HG02884 (cell line): ENCODE results near the gene STK24.

Experiments used
- ATAC-seq: cut with Tn5 transposase; IDR thresholded peaks from one replicate; pipeline ENCODE4 v1.9.1; 2021; ENCODE audit warnings: mild to moderate bottlenecking, moderate library complexity; ENCODE audit not compliant: unreplicated experiment

Gene STK24

GRCh38 chr13:98535501-98536354 is 41.2 kb downstream of the STK24 start:
- ATAC-seq, result no peak

- no peak for ATAC-seq
Measured at GRCh38 chr13:98534821-98535220, 42.1 kb downstream of the STK24 start.

- no peak for ATAC-seq
Measured at GRCh38 chr13:98533912-98534311, 43.0 kb downstream of the STK24 start.

- no peak for ATAC-seq
Measured at GRCh38 chr13:98532254-98532653, 44.7 kb downstream of the STK24 start.

DNA sequence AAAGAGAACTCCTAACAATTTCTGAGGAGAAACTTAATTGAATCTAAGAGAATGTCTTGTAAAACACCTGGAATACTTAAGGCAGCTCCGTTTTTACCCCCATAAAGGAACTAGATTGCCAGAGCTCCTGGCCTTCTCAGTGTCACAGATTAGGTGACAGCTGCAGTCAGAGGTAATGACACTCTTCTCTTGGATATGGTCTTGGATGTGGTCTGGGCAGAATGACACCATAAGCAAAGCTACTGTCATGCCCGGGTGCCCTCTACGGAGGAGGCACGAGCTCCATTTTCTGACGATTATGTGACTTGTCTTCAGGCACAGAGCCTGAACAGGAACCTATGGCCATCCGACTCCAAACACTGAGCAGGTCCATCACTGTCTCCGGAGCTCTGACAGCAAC is 46.7 kb downstream of the STK24 start:
- no peak for ATAC-seq

DNA sequence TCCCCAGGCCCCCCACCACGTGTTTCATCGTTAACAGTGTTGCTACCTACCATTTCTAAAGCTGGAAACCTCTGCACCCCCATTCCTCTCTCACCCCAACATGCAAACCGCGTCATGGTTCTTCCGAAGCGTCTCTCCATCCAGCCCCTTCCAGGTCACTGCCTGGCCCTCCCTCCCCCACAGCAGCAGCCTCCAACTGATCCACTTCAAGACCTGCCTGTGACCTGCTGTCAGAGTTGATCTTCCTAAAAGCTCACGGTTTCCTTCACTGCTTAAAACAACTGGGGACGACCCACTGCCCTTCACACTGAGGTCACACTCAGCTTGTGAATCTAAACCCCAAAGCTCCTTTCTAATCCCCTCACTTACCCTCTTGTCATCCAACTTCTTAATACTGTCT is 47.7 kb downstream of the STK24 start:
- no peak for ATAC-seq

DNA sequence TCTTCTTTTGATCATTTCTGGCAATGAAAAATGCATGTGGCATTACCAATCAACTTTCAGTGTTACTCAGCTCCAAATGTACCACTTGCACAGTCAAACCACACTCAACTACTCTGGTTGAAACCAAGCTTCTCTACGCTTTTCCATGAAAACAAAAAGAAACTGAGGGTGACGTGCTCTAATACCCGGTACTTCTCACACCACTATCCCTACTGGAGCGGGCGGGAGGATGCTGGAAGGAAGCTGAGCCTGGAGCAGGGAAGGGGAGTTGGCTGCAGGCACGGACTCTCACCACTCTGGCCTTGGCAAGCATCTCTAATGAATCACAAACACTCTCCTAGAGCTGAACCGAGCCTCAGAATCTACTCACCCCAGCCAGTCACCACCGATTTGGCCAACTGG is 48.2 kb downstream of the STK24 start:
- ATAC-seq, result no peak

DNA sequence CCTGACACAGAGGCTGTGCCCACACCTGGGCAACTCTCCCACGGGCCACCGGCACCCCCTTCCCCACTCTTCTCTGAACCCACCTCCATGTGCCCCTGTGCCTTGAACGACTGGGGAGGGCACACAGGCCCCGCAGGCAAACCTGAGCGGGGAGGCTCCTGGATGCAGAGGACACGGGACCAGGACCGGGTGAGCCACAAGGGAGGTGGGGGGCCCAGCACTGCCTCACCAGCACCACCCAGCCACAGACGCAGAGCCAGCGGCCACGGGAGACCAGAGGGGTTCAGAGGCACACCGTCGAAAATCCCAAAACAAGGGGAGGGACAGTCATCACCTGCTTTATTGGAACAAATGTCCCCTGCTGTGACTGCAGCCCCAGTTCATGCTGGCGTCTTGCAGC is 49.4 kb downstream of the STK24 start:
- ATAC-seq, result no peak

DNA sequence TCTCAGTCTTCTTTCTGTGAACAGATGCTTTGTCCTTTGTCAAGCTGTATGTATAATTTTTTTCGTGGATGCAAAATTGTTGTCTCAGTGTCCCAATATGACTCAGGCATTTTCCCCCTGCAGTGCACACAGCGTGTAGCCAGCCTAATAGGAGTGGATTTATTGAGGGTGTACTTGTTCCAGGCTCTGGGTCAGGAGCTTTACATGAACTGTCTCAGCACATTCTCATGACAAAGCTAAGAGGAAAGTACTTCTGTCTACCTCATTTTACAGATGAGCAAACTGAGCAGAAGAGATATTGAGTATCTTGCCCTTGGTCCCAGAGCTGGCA is 50.8 kb downstream of the STK24 start:
- peak; percentile 46 for ATAC-seq

GRCh38 chr13:98525456-98526181 is 51.3 kb downstream of the STK24 start:
- ATAC-seq, result peak; percentile 43

DNA sequence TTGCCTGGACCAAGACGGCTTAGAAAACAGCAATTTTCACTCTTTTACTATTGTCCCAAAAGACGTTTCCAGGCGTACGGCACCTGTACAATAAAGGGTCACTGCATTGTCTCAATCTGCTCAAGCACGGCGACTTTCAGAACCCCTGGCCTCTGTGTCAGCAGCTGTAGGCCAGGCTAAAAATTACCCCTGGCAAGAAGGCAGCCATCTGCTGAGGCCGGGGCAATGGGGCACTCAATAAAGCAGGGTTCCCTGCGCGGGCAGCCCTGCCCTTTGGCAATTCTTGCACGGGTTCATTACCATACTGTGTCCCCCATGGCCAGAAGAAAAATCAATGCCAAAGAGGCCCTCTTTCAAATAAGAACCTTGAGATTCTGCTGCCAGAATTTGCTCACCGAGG is 52.1 kb downstream of the STK24 start:
- ATAC-seq, result no peak

GRCh38 chr13:98524391-98524790 is 52.5 kb downstream of the STK24 start:
- no peak for ATAC-seq

GRCh38 chr13:98523455-98524102 is 53.3 kb downstream of the STK24 start:
- ATAC-seq, result no peak

DNA sequence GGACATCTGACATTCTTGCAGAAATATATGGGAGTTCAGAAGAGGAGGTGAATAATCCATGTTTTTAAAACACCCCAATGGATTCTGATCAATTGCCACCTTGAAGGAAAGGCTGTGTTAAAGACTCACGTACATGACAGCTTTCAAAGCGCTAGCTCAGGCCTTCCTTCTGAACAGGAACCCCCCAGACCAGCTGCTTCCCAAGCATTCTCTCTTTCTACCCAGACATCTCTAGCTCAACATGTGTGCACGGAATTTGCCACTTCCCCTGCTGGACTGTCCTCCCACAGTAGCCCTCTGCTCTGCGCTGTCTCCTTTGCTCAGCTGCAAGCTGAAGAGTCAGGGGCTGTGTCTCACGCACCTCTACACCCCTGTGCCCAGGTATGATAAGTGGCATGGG is 54.5 kb downstream of the STK24 start:
- no peak for ATAC-seq

DNA sequence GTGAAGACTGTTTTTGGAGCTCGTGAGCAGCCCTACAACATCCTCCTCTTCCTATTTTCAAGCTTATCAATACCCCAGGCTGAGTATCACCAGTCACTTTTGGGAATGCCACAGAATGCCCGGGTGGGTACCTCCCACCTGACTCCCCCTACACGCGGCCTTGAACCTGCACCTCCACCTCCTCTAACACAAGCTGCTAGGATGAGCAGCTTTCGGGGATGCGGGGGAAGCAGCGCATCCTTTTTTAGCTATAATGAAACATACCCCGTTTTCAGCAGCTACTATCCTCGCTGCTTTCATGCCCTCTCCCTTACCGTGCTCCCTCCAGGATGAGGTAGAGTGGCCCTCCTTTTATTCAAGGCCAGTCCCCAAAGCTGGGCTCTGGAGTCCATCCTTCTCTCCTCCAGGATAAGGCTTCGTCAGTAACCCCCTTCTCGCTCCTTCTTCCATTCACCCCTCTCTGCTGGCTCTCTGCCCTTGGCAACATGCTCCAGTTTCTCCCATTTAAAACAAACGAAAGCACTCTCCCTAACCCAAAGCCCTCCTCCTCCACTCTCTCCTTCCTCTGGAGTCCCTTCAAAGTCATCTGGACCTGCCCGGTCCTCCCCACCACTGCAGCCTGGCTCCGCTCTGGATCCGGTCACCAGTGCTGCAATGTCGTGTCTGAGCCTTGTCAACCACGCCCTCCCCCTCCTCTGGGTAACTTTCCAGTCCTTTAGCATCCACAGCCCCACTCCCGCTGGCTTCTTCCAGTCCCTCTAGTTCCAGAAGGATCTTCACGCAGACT is 55.3 kb downstream of the STK24 start:
- ATAC-seq, result no peak

- no peak for ATAC-seq
Measured at GRCh38 chr13:98520674-98521449, 56.0 kb downstream of the STK24 start.

DNA sequence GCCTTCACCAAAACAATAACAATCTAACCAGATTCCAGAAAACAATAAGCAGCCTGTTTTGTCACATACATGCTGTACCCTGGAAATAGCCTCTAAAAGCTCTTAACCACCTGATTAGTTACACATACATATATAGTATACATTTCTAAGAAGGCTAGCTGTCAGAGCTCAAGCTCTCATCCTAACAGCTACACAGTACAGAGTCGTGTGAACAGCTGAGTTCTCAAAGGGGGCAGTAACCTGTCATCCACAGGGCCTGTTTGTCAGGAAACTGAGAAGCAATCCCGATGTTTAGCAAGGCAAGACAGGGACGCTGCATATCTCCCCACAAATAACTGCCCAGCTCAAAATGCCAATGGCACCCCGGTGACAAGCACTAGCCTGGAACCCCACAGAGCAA is 56.9 kb downstream of the STK24 start:
- no peak for ATAC-seq

GRCh38 chr13:98517576-98518310 is 59.2 kb downstream of the STK24 start:
- no peak for ATAC-seq

GRCh38 chr13:98515818-98516465 is 61.0 kb downstream of the STK24 start:
- peak; percentile 38 for ATAC-seq
